Stimulated activated CD8-positive, alpha-beta memory T cell treated with anti-CD3 and anti-CD28 coated beads, Interleukin-4, amount 100 ng/mL, for 4 hours (primary cell): ENCODE data around the gene HES1.
"Not testable (repeated sequence)": the region's sequence is repeated elsewhere in the genome, so short reads cannot be mapped to it uniquely, and the experiment has no call there.

Experiments used
- DNase-seq, 2 donors: peaks; one replicate each; pipeline ENCODE4 v3.0.0-alpha.2; 2020; ENCODE audit warnings: low read depth in 2 of 2, low spot score in 1 of 2

The HES1 gene

GRCh38 chr3:194135806-194136518, at the start of gene HES1:
TSS of gene HES1 (plus strand) at chr3:194136148. CDS start at chr3:194136381, 233 bp downstream.
- DNase-seq, result no peak

GRCh38 chr3:194086388-194087075, 49.4 kb upstream of the HES1 start:
- no peak for DNase-seq

GRCh38 chr3:194087280-194087679, 48.7 kb upstream of the HES1 start:
- DNase-seq, result no peak

- DNase-seq, result no peak
These were observed 47.7 kb upstream of the HES1 start for GRCh38 chr3:194087995-194088855.

- no peak for DNase-seq
These were observed 46.4 kb upstream of the HES1 start for GRCh38 chr3:194089357-194090177.

- DNase-seq, result not testable (repeated sequence)
These were observed 45.8 kb upstream of the HES1 start for GRCh38 chr3:194090178-194090555.

- no peak for DNase-seq
These were observed 45.2 kb upstream of the HES1 start for GRCh38 chr3:194090716-194091115.

- no peak for DNase-seq
These were observed 44.8 kb upstream of the HES1 start for GRCh38 chr3:194091141-194091540.

- not testable (repeated sequence) for DNase-seq
These were observed 44.1 kb upstream of the HES1 start for GRCh38 chr3:194091897-194092296.

- DNase-seq, result no peak
These were observed 43.1 kb upstream of the HES1 start for GRCh38 chr3:194092881-194093301.

- no peak for DNase-seq
These were observed 42.1 kb upstream of the HES1 start for GRCh38 chr3:194093842-194094241.

- no peak for DNase-seq
These were observed 40.5 kb upstream of the HES1 start for GRCh38 chr3:194095464-194095863.

- DNase-seq, result no peak
These were observed 40.0 kb upstream of the HES1 start for GRCh38 chr3:194095902-194096301.

GRCh38 chr3:194097141-194097882, 38.6 kb upstream of the HES1 start:
- no peak for DNase-seq

GRCh38 chr3:194098081-194098842, 37.7 kb upstream of the HES1 start:
- DNase-seq, result no peak

- no peak for DNase-seq
These were observed 37.1 kb upstream of the HES1 start for GRCh38 chr3:194098843-194099183.

- no peak for DNase-seq
These were observed 36.7 kb upstream of the HES1 start for GRCh38 chr3:194099215-194099614.

- no peak for DNase-seq
These were observed 35.0 kb upstream of the HES1 start for GRCh38 chr3:194100856-194101390.
